Activated naive CD4-positive, alpha-beta T cell treated with anti-CD3 and anti-CD28 coated beads, Interleukin-2, amount 50 U/mL, for 24 hours (primary cell): ENCODE results near the gene PIK3C2G.

ENCODE experiments used
- H3K27ac Mint-ChIP-seq: one replicate; pipeline ENCODE4 v1.8.0; 2021; ENCODE audit warnings: mild to moderate bottlenecking, mixed read lengths
- H3K27me3 Mint-ChIP-seq: one replicate; pipeline ENCODE4 v1.8.0; 2021; ENCODE audit warnings: mixed read lengths
- H3K36me3 Mint-ChIP-seq: one replicate; pipeline ENCODE4 v1.8.0; 2021; ENCODE audit warnings: mixed read lengths
- H3K4me1 Mint-ChIP-seq: one replicate; pipeline ENCODE4 v1.8.0; 2021; ENCODE audit warnings: mixed read lengths
- H3K4me3 Mint-ChIP-seq: one replicate; pipeline ENCODE4 v1.8.0; 2021; ENCODE audit warnings: mild to moderate bottlenecking, mixed read lengths
- H3K9me3 Mint-ChIP-seq: one replicate; pipeline ENCODE4 v1.8.0; 2021; ENCODE audit warnings: mixed read lengths

The PIK3C2G gene

DNA sequence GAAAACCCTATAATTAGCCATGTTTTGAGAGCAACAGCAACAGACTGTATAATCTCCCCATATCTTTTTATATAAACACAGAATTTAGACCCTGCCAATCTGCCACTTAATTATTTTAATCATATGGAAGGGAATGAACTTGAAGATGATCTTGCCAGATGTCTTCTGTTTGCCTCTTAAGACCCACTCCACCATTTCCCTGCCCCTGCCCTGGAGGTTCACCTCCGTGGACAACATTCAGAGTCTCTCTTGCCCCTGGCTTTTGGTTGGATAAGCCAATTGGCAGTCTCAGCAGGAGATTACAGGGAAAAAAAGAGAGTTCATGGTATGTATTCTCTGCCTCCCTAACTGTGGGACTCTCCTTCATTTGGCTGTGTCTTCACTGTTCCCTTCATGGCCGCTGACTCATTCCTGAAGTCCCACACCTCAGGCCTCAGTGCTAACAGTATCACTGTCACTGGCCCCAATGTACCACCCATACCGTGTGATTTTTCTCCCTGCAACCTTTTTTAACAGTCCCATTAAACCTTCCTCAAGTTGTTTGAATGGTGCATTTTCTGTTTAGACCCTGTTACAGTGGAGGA lies 184.8 kb downstream of the PIK3C2G start:
- Mint-ChIP-seq H3K36me3 (no peaks in the 10 kb centered on the region), H3K27me3 (no peaks in the 10 kb centered on the region), H3K27ac (no peak overlapping the region), H3K9me3 (peaks cover 10% of the 10 kb centered on the region), H3K4me1 (no peaks in the 10 kb centered on the region), H3K4me3 (no peak overlapping the region)

DNA sequence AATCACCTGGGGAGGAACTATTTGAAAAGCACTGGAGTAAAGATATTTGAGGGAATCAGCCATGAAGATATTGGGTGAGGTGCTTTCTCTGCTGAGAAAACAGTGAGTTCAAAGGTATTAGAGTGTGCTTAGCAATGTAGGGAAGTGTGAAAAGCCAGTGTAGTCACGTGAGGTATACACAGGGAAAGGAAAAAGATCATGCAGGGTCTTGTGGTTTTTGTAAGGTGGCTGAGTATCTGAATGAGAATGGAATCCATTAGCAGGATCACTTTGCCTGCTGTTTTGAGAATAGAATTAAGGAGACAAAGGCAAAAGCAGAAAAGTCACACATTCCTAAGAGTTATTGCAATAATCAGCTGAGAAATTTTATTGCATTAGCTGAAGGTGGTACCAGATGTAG lies 193.0 kb downstream of the PIK3C2G start:
- Mint-ChIP-seq H3K27me3 (no peaks in the 10 kb centered on the region), H3K36me3 (no peaks in the 10 kb centered on the region), H3K4me1 (no peaks in the 10 kb centered on the region)

DNA sequence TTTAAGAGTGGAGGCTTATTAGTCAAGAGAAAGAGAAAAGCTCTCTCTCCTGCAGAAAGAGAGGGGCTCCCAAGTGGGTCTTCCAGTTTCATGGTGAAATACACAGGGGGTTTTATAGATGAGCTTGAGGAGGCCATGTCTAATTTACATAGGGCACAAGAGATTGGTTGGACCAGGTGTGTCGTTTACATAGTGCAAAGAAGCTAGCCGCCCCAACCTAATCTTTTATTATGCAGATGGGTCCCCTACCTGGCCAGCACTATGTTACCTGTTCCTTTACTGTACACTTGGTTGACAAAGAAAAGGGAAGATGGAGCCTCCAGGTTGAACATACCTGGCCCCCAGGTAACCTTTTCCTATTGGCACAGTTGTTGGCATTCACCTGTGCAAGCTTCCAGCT lies 195.0 kb downstream of the PIK3C2G start:
- Mint-ChIP-seq H3K9me3 (peaks cover 12% of the 10 kb centered on the region), H3K4me1 (no peaks in the 10 kb centered on the region), H3K36me3 (no peaks in the 10 kb centered on the region), H3K27me3 (no peaks in the 10 kb centered on the region), H3K4me3 (no peak overlapping the region), H3K27ac (no peak overlapping the region)

More for the DNA sequence above, 193.0 kb downstream of the PIK3C2G start:
- Mint-ChIP-seq H3K27ac (no peak overlapping the region), H3K4me3 (no peak overlapping the region), H3K9me3 (peaks cover 12% of the 10 kb centered on the region)

DNA sequence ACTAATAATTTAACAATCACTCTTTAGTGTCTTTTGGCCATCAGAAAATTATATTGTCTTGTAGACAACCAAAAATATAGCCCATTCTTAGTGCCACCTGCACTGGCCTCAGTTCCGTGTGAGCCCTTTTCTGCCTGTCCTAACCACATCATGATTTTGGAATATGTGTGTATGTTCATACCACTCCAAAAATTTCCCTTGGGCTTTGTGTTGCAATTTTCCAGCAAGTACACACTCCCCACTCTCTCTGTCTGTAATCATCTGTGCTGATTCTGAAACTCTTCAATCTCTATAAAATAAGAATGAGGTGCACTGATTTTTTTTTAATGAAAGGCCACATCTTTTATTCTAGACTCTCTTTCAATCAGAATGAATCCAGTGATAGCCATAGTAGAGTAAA lies 196.0 kb downstream of the PIK3C2G start:
- no peaks in the 10 kb centered on the region for H3K36me3 Mint-ChIP-seq
- no peak overlapping the region for H3K4me3 Mint-ChIP-seq
- peaks cover 12% of the 10 kb centered on the region for H3K9me3 Mint-ChIP-seq
- H3K27me3 Mint-ChIP-seq, result no peaks in the 10 kb centered on the region
- no peaks in the 10 kb centered on the region for H3K4me1 Mint-ChIP-seq
- no peak overlapping the region for H3K27ac Mint-ChIP-seq

DNA sequence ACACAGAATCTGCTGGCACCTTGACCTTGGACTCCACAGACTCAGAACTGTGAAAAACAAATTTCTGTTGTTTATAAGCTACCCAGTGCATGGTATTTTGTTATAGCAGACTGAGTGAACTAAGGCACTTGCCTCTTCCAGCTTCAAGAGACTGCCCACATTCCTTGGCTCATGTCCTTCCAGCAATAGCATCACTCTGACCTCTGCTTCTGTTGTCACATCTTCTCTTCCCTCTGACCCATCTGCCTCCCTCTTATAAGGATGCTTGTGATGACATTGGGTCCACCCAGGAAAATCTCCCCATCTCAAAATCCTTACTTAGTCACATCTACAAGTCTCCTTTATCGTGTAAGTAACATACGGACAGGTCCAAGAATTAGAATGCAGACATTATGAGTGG lies 200.4 kb downstream of the PIK3C2G start:
- Mint-ChIP-seq H3K9me3 (peaks cover 13% of the 10 kb centered on the region), H3K27ac (no peak overlapping the region)

DNA sequence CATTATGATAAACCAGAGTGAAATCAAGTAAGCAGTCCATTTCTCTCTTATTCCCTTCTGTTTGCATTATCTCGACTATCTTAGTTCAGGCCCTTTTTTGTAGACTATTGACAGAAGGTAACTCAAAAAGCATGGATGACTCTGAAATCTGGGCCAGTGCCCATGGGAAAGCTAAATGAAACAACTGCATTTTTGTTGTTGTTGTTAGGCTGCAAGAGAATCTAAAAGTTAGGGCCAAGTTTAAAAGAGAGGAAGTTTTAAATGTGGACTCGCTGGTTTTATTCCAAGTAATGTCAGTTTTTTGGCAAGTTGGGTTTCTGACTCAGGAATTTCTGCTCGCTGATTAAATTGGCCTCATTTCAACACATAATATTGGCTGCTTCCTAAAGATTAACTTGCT lies 201.1 kb downstream of the PIK3C2G start:
- Mint-ChIP-seq H3K27ac (no peak overlapping the region), H3K27me3 (no peaks in the 10 kb centered on the region), H3K36me3 (no peaks in the 10 kb centered on the region), H3K4me1 (no peaks in the 10 kb centered on the region), H3K4me3 (no peak overlapping the region), H3K9me3 (peaks cover 13% of the 10 kb centered on the region)

More for the DNA sequence above, 200.4 kb downstream of the PIK3C2G start:
- Mint-ChIP-seq H3K27me3 (no peaks in the 10 kb centered on the region), H3K4me1 (no peaks in the 10 kb centered on the region), H3K4me3 (no peak overlapping the region), H3K36me3 (no peaks in the 10 kb centered on the region)

DNA sequence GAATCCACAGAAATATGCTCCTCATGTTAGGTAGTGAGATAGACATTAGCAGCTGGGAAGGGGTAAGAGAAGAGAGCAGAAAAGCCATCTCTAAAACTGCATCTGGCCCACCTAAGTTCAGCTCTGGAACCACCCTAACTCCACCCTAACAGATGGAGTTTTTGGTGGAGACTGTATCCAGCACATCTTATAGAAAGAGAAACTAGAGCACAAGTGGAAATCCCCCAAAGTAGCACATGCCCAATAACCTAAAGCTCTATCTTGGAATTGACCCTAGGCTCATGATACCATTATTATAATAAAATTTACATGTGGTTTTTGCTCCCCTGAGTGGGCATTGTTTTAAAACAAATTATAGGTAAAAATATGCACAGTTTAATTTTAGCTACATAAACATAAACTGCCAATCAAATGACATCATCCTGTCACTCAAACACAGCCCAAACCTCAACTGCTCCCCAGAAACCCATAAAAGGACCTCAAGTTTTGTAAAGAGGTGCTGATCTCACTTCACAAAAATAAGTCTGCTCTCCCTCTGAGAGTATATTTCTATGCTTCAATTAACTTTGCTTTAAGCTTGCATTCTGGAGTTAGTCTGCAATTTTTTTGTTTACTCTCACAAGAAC lies 206.4 kb downstream of the PIK3C2G start:
- H3K36me3 Mint-ChIP-seq, result no peaks in the 10 kb centered on the region
- no peak overlapping the region for H3K27ac Mint-ChIP-seq
- H3K9me3 Mint-ChIP-seq, result peaks cover 18% of the 10 kb centered on the region
- H3K4me3 Mint-ChIP-seq, result no peak overlapping the region
- H3K4me1 Mint-ChIP-seq, result no peaks in the 10 kb centered on the region
- no peaks in the 10 kb centered on the region for H3K27me3 Mint-ChIP-seq

DNA sequence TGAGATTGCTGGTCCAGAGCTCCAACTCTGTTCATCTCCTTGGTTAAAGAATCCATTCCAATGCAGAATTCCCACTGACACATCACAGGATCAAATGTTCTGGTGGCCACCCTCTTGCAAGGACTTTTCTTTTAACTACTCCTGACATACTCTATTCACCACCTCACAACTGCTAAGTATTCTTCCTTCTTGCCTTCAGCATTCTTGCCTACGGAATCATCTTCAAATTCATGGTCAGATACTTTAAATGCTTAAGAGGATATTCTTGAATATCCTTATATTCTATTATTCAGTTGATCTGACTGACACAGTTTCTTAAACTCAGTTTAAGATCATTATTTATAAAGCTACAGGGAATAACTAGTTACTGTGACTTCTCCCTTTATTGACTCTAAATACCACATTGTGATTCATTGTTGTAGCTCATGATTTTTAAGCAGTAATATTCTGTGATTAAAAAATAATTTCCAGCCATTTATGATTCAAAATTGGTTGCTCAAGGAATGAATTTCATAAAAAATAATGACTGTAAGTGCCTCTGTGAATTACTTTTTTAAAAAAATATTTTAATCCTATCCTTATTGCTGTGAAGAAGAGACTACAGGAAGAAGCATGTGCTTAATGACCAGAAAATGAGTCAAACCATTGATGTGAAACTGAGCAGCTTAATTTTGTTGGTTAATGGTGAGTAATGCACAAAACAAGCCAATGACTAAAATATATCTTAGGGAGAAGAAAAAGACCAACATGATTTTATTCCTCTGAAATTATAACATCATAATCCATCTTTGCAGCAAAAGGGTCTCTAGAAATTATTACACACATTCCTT lies 207.1 kb downstream of the PIK3C2G start:
- Mint-ChIP-seq H3K4me1 (no peaks in the 10 kb centered on the region), H3K27ac (no peak overlapping the region), H3K9me3 (peaks cover 18% of the 10 kb centered on the region), H3K36me3 (no peaks in the 10 kb centered on the region), H3K27me3 (no peaks in the 10 kb centered on the region), H3K4me3 (no peak overlapping the region)

DNA sequence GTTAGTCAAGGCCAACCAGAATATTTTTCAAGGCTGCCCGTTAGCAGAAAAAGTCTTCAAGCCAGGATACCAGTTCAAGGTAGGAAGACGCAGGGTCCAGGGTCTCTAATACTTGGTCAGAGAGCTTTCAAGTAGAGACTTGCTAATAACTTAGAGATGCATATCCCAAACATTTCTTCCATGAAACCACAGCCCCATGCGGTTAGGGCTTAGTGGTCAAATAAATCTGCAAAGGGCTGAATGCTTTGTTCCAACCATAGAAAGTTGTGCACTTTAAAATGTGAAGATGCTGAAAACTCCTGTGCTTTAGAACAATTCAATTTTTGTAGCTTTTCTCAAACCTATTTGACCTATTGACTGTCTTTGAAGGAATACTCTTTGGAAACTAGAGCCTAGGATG lies 208.9 kb downstream of the PIK3C2G start:
- Mint-ChIP-seq H3K4me3 (no peak overlapping the region), H3K9me3 (peaks cover 14% of the 10 kb centered on the region), H3K27me3 (no peaks in the 10 kb centered on the region), H3K36me3 (no peaks in the 10 kb centered on the region), H3K27ac (no peak overlapping the region), H3K4me1 (no peaks in the 10 kb centered on the region)

DNA sequence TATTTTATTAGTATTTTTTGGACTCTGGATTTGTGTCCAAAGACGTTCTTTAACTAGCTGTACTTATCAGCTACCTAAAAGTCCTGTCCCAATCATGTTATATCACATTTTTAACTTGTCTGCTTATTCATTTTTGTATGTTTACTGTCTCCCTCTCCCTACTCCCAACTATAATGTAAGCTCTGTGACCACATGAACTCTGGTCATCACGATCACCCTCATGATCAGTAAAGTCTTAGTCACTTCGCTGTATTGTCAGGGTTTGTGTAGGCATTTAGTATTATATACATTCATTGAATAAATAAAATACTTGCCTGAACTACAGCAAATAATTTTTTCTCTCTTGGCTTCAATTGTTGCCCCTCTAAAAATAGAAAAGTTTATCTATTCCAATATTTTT lies 211.0 kb downstream of the PIK3C2G start:
- H3K4me1 Mint-ChIP-seq, result no peaks in the 10 kb centered on the region
- no peaks in the 10 kb centered on the region for H3K36me3 Mint-ChIP-seq
- no peaks in the 10 kb centered on the region for H3K27me3 Mint-ChIP-seq
- H3K4me3 Mint-ChIP-seq, result no peak overlapping the region
- no peak overlapping the region for H3K27ac Mint-ChIP-seq
- H3K9me3 Mint-ChIP-seq, result peaks cover 15% of the 10 kb centered on the region

DNA sequence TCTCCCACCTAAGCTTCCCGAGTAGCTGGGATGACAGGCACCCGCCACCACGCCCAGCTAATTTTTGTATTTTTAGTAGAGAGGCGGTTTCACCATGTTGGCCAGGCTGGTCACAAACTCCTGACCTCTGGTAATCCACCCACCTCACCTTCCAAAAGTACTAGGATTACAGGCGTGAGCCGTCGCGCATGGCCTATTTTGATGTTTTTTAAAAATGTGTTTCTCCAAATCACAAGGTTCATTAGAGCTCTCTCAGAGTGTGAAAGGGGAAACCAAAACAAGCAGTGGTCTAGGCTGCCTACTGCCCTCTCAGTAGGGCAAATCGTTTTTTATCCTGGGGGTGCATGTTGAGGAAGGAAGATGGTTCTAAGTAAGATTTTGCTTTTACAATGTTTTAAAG lies 211.5 kb downstream of the PIK3C2G start:
- H3K9me3 Mint-ChIP-seq, result peaks cover 16% of the 10 kb centered on the region
- H3K4me3 Mint-ChIP-seq, result no peak overlapping the region
- H3K4me1 Mint-ChIP-seq, result no peaks in the 10 kb centered on the region
- H3K27ac Mint-ChIP-seq, result no peak overlapping the region
- H3K27me3 Mint-ChIP-seq, result no peaks in the 10 kb centered on the region
- no peaks in the 10 kb centered on the region for H3K36me3 Mint-ChIP-seq

DNA sequence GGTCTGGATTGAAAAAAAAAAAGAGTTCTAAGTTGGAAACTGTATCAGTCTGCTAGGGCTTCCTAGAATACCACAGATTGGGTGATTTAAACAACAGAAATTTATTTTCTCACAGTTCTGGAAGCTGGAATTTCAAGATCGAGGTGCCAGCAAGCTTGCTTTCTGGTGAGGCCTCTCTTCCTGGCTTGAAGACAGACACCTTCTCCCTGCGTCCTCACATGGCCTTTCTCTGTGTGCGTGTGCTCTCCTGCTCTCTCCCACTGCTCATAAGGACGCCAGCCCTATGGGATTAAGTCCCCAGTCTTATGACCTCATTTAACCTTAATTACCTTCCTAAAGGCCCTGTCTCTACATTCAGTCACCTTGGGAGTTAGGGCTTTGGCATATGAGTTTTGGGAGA lies 215.5 kb downstream of the PIK3C2G start:
- H3K36me3 Mint-ChIP-seq, result no peaks in the 10 kb centered on the region
- no peak overlapping the region for H3K27ac Mint-ChIP-seq
- H3K4me3 Mint-ChIP-seq, result no peak overlapping the region
- H3K27me3 Mint-ChIP-seq, result no peaks in the 10 kb centered on the region
- H3K9me3 Mint-ChIP-seq, result peaks cover 16% of the 10 kb centered on the region
- no peaks in the 10 kb centered on the region for H3K4me1 Mint-ChIP-seq

DNA sequence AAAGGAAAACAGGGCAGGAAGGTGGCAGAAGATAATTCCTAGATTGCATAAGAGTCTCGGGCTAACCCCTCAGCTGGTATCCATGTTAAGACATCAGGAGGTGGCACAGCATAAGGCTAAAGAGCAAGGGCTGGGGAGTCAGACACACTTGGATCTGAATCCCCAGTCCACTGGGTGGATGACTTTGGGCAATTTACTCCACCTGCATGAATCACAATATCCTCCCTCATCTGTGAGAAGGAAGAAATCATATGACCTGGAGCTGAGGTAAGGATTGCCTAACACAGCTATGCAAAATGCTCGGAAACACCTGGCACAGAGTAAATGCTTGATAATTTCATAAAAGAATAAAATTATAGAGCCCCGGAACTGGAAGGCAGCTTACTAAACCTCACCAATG lies 217.9 kb downstream of the PIK3C2G start:
- H3K36me3 Mint-ChIP-seq, result no peaks in the 10 kb centered on the region

DNA sequence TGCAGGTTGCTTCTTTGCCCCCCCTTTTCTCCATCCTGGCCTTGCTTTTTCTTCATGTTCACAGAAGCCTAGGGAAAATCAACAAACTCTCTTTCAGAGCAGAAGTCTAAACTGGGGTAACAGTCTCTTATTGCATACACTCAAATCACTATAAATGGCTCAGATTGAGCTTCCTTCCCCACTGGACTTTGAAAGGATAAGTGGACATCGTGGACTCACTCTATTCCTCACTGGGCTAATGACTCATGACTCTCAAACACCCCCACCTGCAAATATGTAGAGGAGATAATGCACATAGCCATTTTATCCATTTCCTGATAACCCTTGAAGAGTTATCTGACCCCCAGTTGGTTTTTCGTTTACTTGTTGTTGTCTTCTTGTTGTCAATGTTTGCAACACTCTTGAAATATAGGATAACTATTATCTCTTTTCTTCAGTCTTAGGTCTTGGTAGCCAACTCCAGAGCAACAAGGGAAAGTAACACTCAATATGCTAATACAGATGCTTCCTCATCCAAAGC lies 221.3 kb downstream of the PIK3C2G start:
- Mint-ChIP-seq H3K27me3 (no peaks in the 10 kb centered on the region), H3K4me1 (no peaks in the 10 kb centered on the region), H3K4me3 (no peak overlapping the region), H3K27ac (no peak overlapping the region), H3K36me3 (no peaks in the 10 kb centered on the region), H3K9me3 (peaks cover 6% of the 10 kb centered on the region)

More for the DNA sequence above, 217.9 kb downstream of the PIK3C2G start:
- peaks cover 16% of the 10 kb centered on the region for H3K9me3 Mint-ChIP-seq
- no peak overlapping the region for H3K27ac Mint-ChIP-seq
- no peaks in the 10 kb centered on the region for H3K4me1 Mint-ChIP-seq
- H3K27me3 Mint-ChIP-seq, result no peaks in the 10 kb centered on the region
- no peak overlapping the region for H3K4me3 Mint-ChIP-seq

DNA sequence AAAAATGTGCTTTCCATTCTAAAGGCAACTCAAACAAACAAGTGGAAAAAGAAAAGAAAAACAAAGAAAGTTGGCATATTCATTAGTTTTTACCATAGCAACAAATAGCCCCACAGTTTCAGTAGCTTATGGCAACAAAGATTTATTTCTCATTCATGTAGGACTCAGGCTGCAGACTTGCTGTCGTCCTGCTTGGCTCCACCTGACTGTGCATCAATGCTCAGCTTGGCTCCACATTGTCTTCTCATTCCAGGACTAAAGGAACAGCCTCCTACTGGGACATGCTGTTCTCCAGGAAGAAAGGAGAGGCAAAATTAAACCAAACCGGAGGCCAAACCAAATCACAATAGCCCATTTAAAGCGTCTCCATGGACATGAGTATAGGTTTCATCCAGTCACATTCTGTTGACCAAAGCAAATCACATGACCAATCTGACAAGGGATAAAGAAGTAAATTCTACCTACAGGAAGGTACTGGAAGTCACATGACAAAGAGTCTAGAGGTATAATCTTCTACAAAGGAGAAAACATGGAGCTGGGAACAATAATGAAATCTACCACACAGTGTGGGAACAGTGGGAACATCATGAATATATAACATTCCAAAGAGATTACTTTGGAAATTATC lies 222.5 kb downstream of the PIK3C2G start:
- no peaks in the 10 kb centered on the region for H3K4me1 Mint-ChIP-seq
- peaks cover 6% of the 10 kb centered on the region for H3K9me3 Mint-ChIP-seq
- H3K36me3 Mint-ChIP-seq, result no peaks in the 10 kb centered on the region
- no peaks in the 10 kb centered on the region for H3K27me3 Mint-ChIP-seq
- H3K27ac Mint-ChIP-seq, result no peak overlapping the region
- no peak overlapping the region for H3K4me3 Mint-ChIP-seq

DNA sequence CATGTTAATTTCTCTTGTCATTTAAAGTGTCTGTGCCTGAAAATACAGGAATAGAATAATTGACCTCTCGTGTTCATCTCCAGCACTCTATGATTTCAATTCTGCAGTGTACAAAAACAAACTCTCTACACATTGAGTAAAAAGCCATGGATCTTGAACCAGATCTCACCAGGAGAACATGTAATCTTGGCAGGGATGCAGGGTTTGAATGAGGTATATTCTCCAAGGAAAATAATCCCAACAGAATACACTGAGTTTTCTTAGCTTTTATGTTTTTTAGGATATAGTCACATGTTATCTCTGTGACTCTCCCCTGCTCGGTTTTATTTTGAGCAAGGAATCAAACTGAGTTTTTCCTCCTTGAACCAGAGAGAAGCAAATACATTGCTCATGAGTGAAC lies 224.7 kb downstream of the PIK3C2G start:
- Mint-ChIP-seq H3K36me3 (no peaks in the 10 kb centered on the region), H3K27ac (no peak overlapping the region), H3K9me3 (no peaks in the 10 kb centered on the region), H3K4me3 (no peak overlapping the region), H3K27me3 (no peaks in the 10 kb centered on the region), H3K4me1 (no peaks in the 10 kb centered on the region)
